Stromal cell of bone marrow (primary cell): ENCODE measurements around the gene RAB29.
"Not testable (repeated sequence)": the region's sequence is repeated elsewhere in the genome, so short reads cannot be mapped to it uniquely, and the experiment has no call there.

ENCODE experiments used
- DNase-seq: peaks from one replicate; pipeline ENCODE4 v3.0.0-alpha.2; 2012; ENCODE audit warnings: low read depth

Gene RAB29, protein sequence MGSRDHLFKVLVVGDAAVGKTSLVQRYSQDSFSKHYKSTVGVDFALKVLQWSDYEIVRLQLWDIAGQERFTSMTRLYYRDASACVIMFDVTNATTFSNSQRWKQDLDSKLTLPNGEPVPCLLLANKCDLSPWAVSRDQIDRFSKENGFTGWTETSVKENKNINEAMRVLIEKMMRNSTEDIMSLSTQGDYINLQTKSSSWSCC

DNA sequence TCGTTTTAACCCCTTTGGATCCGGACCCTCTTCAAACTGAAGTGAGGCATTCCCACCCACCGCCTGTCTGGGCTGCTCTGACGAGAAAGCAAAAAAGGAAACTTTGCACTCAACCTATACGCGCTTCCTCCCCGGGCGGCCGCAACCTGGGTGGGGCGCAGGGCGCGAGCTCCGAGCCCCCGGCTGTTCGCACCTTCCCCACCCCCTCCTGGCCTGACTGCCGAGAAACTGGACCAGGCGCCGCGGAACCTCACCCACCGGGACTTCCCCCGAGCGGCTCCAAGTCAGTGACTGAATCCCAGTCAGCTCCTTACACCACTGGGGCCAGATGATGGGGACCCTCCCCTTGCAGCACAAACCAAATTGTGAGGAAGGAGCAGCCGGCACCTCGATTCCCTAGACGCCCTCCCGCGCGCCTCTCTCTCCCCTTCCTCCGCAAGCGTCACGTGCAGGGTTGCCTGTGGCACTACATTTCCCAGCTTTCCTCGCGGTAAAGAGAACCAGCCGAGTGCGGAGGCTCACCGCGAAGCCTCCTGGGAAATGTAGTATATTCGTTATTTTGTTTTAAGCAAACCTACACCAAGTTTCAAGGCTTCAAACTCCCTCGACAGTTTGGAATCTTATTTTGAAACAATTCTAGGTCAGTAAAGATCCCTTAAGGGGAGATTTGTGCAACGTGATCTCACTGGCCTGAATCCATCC is at the start of gene RAB29:
TSS of gene RAB29 (minus strand) at position 468 of the 702 bp plus-strand sequence. CDS start 526 bp downstream, outside the sequence.
- DNase-seq: peak; percentile 86

- no peak for DNase-seq
Measured at GRCh38 chr1:205824180-205824579, 48.9 kb upstream of the RAB29 start.

DNA sequence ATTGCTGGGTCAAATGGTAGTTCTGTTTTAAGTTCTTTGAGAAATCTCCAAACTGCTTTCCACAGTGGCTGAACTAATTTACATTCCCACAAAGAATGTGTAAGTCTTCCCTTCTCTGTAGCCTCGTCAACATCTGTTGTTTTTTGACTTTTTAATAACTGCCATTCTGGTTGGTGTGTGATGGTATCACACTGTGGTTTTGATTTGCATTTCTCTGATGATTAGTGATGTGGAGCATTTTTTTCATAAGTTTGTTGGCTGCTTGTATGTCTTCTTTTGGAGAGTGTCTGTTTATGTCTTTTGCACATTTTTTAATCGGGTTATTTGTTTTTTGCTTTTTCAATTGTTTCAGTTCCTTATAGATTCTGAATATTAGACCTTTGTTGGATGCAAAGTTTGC is 48.0 kb upstream of the RAB29 start:
- DNase-seq: not testable (repeated sequence)

- DNase-seq: no peak
Measured at GRCh38 chr1:205822397-205822796, 47.1 kb upstream of the RAB29 start.

- no peak for DNase-seq
Measured at GRCh38 chr1:205817988-205818387, 42.7 kb upstream of the RAB29 start.

DNA sequence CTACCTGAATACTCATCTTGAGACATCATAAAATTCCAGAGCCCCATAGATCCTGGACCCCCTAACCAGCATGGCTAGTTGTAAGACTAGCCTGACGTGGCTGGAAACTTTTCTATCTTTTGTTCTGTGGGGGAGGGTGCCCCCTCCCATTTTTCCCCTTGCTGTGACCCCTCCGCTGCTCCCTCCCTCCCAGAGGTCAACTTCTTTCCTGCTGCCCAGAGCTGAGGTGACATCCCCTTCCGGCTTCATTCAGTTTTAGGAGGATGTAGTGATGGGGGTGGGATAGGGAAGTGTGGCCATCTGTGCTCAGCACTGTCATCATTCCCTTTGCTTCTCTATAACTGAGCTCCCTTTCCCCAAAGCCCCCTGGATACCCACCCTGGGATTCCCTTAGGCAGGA is 42.1 kb upstream of the RAB29 start:
- no peak for DNase-seq

- DNase-seq: peak; percentile 53
Measured at GRCh38 chr1:205813755-205814058, 38.4 kb upstream of the RAB29 start.

DNA sequence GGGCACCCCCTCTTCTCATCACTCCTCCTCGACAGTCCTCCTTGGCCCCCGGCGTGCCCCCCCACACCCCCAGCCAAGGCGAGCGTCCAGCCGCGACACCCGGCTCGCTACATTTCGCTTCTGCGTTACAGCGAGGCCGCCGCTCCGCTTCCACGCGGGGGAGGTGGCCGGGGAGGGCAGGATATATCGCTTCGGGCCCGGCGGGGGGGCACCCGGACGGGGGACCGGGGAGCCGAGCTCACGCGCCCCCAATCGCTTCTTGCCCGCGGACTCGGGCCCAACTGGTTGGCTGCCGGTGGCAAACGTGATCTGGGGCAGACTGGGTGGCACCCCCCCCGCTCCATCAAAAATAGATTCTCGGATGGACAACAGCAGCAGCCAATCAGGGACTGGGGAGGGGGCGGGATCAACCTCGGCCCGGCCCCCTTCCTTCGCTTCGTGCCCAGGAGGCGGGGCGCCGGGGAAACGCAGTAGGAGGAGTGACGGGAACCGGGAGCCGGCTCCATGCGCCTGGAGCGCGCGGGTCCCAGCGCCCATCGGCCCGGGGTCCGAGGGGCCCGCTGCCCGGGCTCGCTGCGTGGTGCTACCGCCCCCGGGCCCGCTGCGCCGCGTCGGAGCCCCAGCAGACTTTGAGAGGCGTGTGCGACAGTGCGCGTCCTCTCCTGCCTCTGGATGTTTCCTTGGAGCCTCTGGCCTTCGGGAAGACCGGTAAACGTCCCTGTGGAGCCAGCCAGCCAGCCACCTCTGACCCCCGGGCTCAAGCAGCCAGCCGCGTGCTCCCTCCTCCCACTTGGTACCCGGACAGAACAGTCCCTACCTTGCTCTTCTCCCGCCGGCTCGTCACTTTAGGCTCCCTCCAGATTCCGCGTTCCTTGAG is 37.8 kb upstream of the RAB29 start, which contains the start of gene SLC41A1:
TSS of gene SLC41A1 (minus strand) at position 321 of the 877 bp plus-strand sequence. CDS start 2,757 bp downstream, outside the sequence.
- peak; percentile 83 for DNase-seq

DNA sequence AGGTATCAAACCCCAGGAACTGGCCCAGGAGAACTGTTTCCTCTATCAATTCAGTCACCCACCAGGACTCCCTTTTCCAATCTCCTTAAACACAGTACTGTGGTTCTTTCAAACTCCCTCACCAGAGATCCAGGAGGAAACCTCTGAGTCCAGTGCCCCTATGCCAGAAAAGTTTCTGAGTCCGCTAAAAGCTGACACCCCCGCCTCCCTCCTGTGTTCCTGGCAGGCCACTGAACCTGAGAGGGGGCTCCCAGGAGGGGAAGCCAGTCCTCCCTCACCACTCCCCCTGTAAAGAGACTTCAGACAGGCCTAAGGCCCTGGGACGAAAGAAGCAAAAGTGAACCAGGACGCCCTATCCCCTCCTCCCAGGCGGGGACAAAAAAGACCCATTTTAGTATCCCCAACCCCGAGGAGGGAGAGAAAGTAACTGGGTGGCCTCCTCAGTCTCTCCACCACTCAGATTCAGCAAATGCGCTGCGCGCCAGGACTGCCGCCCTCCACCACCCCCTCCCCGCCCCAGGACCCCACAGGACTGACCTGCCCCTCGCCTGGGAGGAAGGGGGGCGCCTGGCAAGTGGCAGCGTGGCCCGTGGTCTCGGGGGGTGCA is 37.1 kb upstream of the RAB29 start:
- peak; percentile 3 for DNase-seq

GRCh38 chr1:205811660-205812059 is 36.4 kb upstream of the RAB29 start:
- DNase-seq: peak; percentile 3

DNA sequence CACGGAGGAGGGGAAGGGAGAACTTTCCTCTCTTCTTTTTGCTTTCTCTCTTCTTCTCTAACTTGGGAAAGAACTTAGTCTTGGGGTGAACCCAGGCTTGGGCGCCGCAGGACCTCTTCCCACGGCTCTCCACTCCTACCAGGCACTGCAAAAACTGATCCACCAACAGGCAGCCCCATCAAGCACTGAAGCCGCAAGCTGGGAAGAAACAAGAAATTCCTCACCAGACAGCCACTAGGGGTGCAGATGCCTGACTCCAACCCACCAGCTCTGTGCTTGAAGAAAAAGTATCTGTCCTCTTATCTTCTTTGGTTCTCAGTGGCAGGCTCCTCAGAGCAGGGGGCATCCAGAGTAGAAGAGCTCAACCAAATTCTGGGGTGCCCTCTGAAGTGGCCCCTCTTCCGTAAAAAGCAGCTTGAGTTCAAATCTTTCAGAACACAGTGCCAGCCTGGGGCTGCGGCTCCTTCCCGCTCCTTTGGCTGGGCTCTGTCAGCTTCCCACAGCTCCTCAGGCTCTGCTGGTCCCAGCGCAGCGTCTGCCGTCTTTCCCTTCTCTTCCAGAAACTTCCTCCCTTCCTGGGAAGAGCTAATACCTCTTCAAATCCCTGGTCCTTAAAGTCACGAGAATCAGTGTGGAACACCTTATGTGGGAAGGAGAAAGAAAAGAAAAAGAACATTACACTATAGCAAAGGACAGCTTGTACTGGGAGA is 35.3 kb upstream of the RAB29 start:
- no peak for DNase-seq

GRCh38 chr1:205809942-205810345 is 34.7 kb upstream of the RAB29 start:
- no peak for DNase-seq

- DNase-seq: no peak
Measured at GRCh38 chr1:205809469-205809868, 34.2 kb upstream of the RAB29 start.

- DNase-seq: no peak
Measured at GRCh38 chr1:205805082-205805711, 29.9 kb upstream of the RAB29 start.

- no peak for DNase-seq
Measured at GRCh38 chr1:205804605-205805004, 29.3 kb upstream of the RAB29 start.

GRCh38 chr1:205803986-205804385 is 28.7 kb upstream of the RAB29 start:
- no peak for DNase-seq

DNA sequence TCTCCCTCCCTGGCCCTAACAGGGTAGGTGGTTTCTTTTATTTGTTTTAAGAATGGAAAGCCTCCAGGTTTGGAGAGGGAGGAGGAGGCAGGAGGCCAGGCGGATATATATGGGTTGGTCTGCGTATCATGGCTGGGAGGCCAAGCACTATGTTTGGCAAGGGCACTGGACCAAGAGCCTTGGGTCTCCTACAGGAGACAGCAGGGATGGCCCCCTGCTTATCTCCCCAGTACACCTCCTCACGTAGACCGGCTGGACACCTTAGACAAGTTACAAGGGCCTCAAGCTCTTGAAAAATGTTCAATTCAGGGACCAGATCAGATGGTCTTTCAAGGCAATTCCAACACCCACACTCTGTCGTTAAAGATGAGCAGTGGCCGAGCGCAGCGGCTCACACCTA is 26.8 kb upstream of the RAB29 start:
- DNase-seq: no peak

GRCh38 chr1:205800981-205801703 is 25.9 kb upstream of the RAB29 start:
- DNase-seq: no peak

- no peak for DNase-seq
Measured at GRCh38 chr1:205800427-205800826, 25.1 kb upstream of the RAB29 start.

DNA sequence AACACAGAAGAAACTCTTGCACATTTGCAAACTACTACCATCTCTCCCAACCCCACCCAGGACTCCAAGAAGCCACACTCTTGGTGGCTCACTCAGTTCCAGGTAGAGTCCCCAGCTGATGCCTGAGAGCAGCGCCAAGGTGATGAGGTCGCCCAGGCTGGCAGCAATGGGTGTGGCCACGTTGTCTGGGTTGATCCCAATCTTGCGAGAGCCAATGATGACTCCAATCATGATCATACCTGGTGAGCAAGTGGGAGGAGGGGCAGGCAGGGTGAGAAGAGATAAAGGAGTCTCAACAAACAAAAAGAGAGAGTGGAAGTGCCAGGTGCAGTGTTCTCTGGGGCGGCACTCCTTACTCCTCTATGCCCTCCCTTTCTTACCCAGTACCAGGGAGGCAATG is 23.3 kb upstream of the RAB29 start:
- DNase-seq: no peak

DNA sequence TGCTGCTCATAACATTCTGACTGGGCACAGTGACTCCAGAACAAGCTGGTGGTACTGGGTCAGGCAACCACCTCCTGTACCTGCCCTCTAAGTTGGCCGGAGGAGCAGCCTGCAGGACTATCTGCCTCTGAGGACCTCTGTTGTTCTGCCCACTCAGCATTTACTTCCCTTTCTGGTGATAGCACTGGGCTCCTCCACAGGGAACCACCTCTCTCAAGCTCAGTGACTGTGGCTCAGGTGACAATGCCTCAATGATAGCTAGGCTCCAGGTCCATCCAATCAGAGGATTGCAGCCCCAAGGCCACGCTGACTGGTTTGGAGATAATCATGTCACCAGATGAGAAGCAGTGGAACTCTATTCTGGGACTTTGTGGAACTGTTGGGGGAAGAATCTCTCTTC is 21.9 kb upstream of the RAB29 start:
- DNase-seq: no peak
